WTC11 (cell line): ENCODE data around the gene COL4A5. TPM values are rescaled to one million over a fixed set of nuclear protein-coding genes. Genes with fewer than 3 reads are reported as not detected.
"Not testable (repeated sequence)": the region's sequence is repeated elsewhere in the genome, so short reads cannot be mapped to it uniquely, and the experiment has no call there.

Source experiments
- ATAC-seq: fragments of 200-7000 bp; cut with Tn5 transposase; 2 replicates; pipeline ENCODE4 v1.10.0; 2021; ENCODE audit warnings: mild to moderate bottlenecking, moderate library complexity
- Bru-seq: library from RNA; stranded (reverse); fragments of 400-500 nt; gene quantifications from one replicate; lab custom pipeline; 2021; lab: Mats Ljungman, UMichigan
- CTCF ChIA-PET: fragments of 300-600 bp; sonication (Branson Sonifier 250); formaldehyde crosslinking; loops from one replicate; lab custom pipeline; 2021; ENCODE audit warnings: antibody characterized with exemption; lab: Charles Lee
- POLR2A ChIA-PET: fragments of 350-600 bp; sonication (Branson Sonifier 250); formaldehyde crosslinking; loops from one replicate; lab custom pipeline; 2021; ENCODE audit warnings: antibody characterized with exemption; lab: Charles Lee
- DNase-seq: peaks from one replicate; pipeline ENCODE4 v3.0.0; 2021; ENCODE audit warnings: low spot score
- H3K27ac Mint-ChIP-seq: 2 replicates; pipeline ENCODE4 v1.8.0; 2021; ENCODE audit warnings: mixed read lengths
- H3K27me3 Mint-ChIP-seq: 2 replicates; pipeline ENCODE4 v1.8.0; 2021; ENCODE audit warnings: low read depth, mild to moderate bottlenecking, moderate library complexity, mixed read lengths
- H3K36me3 Mint-ChIP-seq: 2 replicates; pipeline ENCODE4 v1.8.0; 2021; ENCODE audit warnings: mixed read lengths
- H3K4me1 Mint-ChIP-seq: 2 replicates; pipeline ENCODE4 v1.8.0; 2022; ENCODE audit warnings: mixed read lengths
- H3K4me3 Mint-ChIP-seq: 2 replicates; pipeline ENCODE4 v1.8.0; 2021; ENCODE audit warnings: mild to moderate bottlenecking, moderate library complexity, mixed read lengths
- H3K9me3 Mint-ChIP-seq: 2 replicates; pipeline ENCODE4 v1.8.0; 2021; ENCODE audit warnings: mixed read lengths
- CREB1 ChIP-seq: sonication (generic); formaldehyde crosslinking; IDR thresholded peaks from 2 replicates; pipeline ENCODE4 v1.8.0; 2023; ENCODE audit warnings: mild to moderate bottlenecking, missing genetic modification reagents
- ELF4 ChIP-seq: sonication (generic); formaldehyde crosslinking; IDR thresholded peaks from 2 replicates; pipeline ENCODE4 v1.8.1; 2022; ENCODE audit warnings: low read depth, mild to moderate bottlenecking, moderate library complexity, missing genetic modification reagents
- ETV6 ChIP-seq: sonication (generic); formaldehyde crosslinking; IDR thresholded peaks from 2 replicates; pipeline ENCODE4 v1.8.1; 2022; ENCODE audit warnings: mild to moderate bottlenecking, missing genetic modification reagents
- FOXP1 ChIP-seq: sonication (generic); formaldehyde crosslinking; IDR thresholded peaks from 2 replicates; pipeline ENCODE4 v1.8.0; 2022; ENCODE audit warnings: missing genetic modification reagents, mild to moderate bottlenecking, moderate library complexity, borderline replicate concordance
- ZNF416 ChIP-seq: fragments of 250-450 bp; sonication (Bioruptor Pico); IDR thresholded peaks from 2 replicates; pipeline ENCODE4 v1.9.0; 2021; ENCODE audit warnings: mild to moderate bottlenecking, inconsistent platforms
- ZNF423 ChIP-seq: fragments of 250-450 bp; sonication (Bioruptor Pico); IDR thresholded peaks from 2 replicates; pipeline ENCODE4 v2.1.2; 2022; ENCODE audit warnings: mild to moderate bottlenecking, moderate library complexity
- long read RNA-seq, 3 experiments: library from RNA in 1 of 3; library from capped mRNA in 1 of 3; library from polyadenylated mRNA in 1 of 3; unstranded in 2 of 3; stranded (forward) in 1 of 3; transcript quantifications; one replicate each; pipeline ENCODE4 v2.0.0, GENCODE V29; 2021
- total RNA-seq: library from RNA; stranded (reverse); gene quantifications from 3 replicates; pipeline ENCODE4 v1.2.3, GENCODE V29; 2021
- TF ChIP-seq, protein P1 (sequence below): sonication (generic); formaldehyde crosslinking; IDR thresholded peaks from 2 replicates; pipeline ENCODE4 v1.8.1; 2022; ENCODE audit warnings: mild to moderate bottlenecking, missing genetic modification reagents, moderate library complexity, borderline replicate concordance
- TF ChIP-seq, protein P2 (sequence below): sonication (generic); formaldehyde crosslinking; IDR thresholded peaks from 2 replicates; pipeline ENCODE4 v1.8.1; 2023; ENCODE audit warnings: mild to moderate bottlenecking, moderate library complexity, missing genetic modification reagents
- TF ChIP-seq, protein P3 (sequence below): sonication (generic); formaldehyde crosslinking; IDR thresholded peaks from 2 replicates; pipeline ENCODE4 v1.8.0; 2023; ENCODE audit warnings: missing genetic modification reagents, mild to moderate bottlenecking, borderline replicate concordance
- TF ChIP-seq, protein P4 (sequence below): sonication (generic); formaldehyde crosslinking; IDR thresholded peaks from 2 replicates; pipeline ENCODE4 v1.8.0; 2022; ENCODE audit warnings: mild to moderate bottlenecking, missing genetic modification reagents
- TF ChIP-seq, protein P5 (sequence below): sonication (generic); formaldehyde crosslinking; IDR thresholded peaks from 2 replicates; pipeline ENCODE4 v1.8.1; 2022; ENCODE audit warnings: missing genetic modification reagents, borderline replicate concordance
- TF ChIP-seq, protein P6 (sequence below): fragments of 250-450 bp; sonication (Bioruptor Pico); conservative IDR thresholded peaks from 2 replicates; pipeline ENCODE4 v1.9.0; 2021; ENCODE audit warnings: mild to moderate bottlenecking
- TF ChIP-seq, protein P7 (sequence below): sonication (generic); formaldehyde crosslinking; IDR thresholded peaks from 2 replicates; pipeline ENCODE4 v1.8.1; 2023; ENCODE audit warnings: mild to moderate bottlenecking, missing genetic modification reagents, moderate library complexity
- TF ChIP-seq, protein P8 (sequence below): sonication (generic); formaldehyde crosslinking; IDR thresholded peaks from 2 replicates; pipeline ENCODE4 v1.8.0; 2022; ENCODE audit warnings: mild to moderate bottlenecking, missing genetic modification reagents

COL4A5 gene
- 30.7 to 43.0 TPM (median 36.4 TPM) in 3 replicates for total RNA-seq
- percentile 77 among the genes with signal in this experiment for Bru-seq, nascent RNA
- long read RNA-seq, experiment 1, partial matches to known transcripts, result 11 of 26 reads
- long read RNA-seq, experiment 1, other reads (novel, unspliced or antisense), result 14 of 26 reads
- long read RNA-seq, experiment 2, partial matches to known transcripts, result 7 of 13 reads
- long read RNA-seq, experiment 2, other reads (novel, unspliced or antisense), result 2 of 13 reads
- long read RNA-seq, experiment 3, partial matches to known transcripts, result 0 of 1 reads
- long read RNA-seq, experiment 3, other reads (novel, unspliced or antisense), result 1 of 1 reads

DNA sequence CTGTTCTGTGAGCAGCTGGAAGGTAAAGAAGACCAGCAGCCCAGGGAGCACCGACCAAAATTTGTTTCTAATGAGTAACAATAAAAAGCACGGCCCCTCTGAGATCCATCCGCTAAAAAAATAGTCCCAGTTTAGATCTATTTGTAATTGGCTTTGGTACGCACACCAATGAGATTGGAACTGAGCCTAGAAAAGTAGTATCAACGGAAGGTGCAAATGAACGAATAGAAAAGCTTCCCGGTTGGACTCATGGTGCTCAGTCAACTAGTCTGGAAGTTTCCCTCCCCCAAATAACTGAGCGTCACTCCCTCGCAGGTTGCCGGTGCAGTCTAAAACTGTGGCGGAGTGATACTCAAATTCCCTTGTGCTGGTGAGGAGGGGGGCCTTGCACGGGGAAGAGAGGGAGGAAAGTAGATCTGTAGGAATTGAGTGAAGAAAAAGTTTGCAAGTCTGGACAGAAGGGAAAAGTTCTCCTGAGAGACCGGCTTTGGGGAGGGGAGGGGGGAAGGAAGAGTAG, at the start of gene COL4A5:
COL4A5 (plus strand) TSS at position 413 of the 517 bp plus-strand sequence. CDS start 288 bp downstream, outside the sequence.
- POLR2A ChIA-PET, result interaction anchor here (1.0 kb wide), 1 partner anchor 35 kb away, joined by 3 read pairs; no protein-coding TSS in a partner anchor
- H3K27ac Mint-ChIP-seq, result peak within 1 kb of the TSS; percentile 96
- peaks cover 38% of the 10 kb centered on the region for H3K4me1 Mint-ChIP-seq
- TF ChIP-seq ZNF416 (CRISPR knock-in tag) (no peak), ETV6 (CRISPR knock-in tag) (no peak), FOXP1 (CRISPR knock-in tag) (no peak), CREB1 (CRISPR knock-in tag) (no peak), ELF4 (CRISPR knock-in tag) (no peak), ZNF423 (CRISPR knock-in tag) (no peak)
- TF ChIP-seq, protein P1, sequence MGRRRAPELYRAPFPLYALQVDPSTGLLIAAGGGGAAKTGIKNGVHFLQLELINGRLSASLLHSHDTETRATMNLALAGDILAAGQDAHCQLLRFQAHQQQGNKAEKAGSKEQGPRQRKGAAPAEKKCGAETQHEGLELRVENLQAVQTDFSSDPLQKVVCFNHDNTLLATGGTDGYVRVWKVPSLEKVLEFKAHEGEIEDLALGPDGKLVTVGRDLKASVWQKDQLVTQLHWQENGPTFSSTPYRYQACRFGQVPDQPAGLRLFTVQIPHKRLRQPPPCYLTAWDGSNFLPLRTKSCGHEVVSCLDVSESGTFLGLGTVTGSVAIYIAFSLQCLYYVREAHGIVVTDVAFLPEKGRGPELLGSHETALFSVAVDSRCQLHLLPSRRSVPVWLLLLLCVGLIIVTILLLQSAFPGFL (CRISPR knock-in tag), result no peak
- TF ChIP-seq, protein P2, sequence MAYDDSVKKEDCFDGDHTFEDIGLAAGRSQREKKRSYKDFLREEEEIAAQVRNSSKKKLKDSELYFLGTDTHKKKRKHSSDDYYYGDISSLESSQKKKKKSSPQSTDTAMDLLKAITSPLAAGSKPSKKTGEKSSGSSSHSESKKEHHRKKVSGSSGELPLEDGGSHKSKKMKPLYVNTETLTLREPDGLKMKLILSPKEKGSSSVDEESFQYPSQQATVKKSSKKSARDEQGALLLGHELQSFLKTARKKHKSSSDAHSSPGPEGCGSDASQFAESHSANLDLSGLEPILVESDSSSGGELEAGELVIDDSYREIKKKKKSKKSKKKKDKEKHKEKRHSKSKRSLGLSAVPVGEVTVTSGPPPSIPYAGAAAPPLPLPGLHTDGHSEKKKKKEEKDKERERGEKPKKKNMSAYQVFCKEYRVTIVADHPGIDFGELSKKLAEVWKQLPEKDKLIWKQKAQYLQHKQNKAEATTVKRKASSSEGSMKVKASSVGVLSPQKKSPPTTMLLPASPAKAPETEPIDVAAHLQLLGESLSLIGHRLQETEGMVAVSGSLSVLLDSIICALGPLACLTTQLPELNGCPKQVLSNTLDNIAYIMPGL (CRISPR knock-in tag), result no peak
- TF ChIP-seq, protein P3, sequence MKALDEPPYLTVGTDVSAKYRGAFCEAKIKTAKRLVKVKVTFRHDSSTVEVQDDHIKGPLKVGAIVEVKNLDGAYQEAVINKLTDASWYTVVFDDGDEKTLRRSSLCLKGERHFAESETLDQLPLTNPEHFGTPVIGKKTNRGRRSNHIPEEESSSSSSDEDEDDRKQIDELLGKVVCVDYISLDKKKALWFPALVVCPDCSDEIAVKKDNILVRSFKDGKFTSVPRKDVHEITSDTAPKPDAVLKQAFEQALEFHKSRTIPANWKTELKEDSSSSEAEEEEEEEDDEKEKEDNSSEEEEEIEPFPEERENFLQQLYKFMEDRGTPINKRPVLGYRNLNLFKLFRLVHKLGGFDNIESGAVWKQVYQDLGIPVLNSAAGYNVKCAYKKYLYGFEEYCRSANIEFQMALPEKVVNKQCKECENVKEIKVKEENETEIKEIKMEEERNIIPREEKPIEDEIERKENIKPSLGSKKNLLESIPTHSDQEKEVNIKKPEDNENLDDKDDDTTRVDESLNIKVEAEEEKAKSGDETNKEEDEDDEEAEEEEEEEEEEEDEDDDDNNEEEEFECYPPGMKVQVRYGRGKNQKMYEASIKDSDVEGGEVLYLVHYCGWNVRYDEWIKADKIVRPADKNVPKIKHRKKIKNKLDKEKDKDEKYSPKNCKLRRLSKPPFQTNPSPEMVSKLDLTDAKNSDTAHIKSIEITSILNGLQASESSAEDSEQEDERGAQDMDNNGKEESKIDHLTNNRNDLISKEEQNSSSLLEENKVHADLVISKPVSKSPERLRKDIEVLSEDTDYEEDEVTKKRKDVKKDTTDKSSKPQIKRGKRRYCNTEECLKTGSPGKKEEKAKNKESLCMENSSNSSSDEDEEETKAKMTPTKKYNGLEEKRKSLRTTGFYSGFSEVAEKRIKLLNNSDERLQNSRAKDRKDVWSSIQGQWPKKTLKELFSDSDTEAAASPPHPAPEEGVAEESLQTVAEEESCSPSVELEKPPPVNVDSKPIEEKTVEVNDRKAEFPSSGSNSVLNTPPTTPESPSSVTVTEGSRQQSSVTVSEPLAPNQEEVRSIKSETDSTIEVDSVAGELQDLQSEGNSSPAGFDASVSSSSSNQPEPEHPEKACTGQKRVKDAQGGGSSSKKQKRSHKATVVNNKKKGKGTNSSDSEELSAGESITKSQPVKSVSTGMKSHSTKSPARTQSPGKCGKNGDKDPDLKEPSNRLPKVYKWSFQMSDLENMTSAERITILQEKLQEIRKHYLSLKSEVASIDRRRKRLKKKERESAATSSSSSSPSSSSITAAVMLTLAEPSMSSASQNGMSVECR (CRISPR knock-in tag), result no peak
- TF ChIP-seq, protein P4, sequence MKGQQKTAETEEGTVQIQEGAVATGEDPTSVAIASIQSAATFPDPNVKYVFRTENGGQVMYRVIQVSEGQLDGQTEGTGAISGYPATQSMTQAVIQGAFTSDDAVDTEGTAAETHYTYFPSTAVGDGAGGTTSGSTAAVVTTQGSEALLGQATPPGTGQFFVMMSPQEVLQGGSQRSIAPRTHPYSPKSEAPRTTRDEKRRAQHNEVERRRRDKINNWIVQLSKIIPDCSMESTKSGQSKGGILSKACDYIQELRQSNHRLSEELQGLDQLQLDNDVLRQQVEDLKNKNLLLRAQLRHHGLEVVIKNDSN (CRISPR knock-in tag), result no peak
- TF ChIP-seq, protein P5, sequence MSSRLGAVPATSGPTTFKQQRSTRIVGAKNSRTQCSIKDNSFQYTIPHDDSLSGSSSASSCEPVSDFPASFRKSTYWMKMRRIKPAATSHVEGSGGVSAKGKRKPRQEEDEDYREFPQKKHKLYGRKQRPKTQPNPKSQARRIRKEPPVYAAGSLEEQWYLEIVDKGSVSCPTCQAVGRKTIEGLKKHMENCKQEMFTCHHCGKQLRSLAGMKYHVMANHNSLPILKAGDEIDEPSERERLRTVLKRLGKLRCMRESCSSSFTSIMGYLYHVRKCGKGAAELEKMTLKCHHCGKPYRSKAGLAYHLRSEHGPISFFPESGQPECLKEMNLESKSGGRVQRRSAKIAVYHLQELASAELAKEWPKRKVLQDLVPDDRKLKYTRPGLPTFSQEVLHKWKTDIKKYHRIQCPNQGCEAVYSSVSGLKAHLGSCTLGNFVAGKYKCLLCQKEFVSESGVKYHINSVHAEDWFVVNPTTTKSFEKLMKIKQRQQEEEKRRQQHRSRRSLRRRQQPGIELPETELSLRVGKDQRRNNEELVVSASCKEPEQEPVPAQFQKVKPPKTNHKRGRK (CRISPR knock-in tag), result no peak
- TF ChIP-seq, protein P6, sequence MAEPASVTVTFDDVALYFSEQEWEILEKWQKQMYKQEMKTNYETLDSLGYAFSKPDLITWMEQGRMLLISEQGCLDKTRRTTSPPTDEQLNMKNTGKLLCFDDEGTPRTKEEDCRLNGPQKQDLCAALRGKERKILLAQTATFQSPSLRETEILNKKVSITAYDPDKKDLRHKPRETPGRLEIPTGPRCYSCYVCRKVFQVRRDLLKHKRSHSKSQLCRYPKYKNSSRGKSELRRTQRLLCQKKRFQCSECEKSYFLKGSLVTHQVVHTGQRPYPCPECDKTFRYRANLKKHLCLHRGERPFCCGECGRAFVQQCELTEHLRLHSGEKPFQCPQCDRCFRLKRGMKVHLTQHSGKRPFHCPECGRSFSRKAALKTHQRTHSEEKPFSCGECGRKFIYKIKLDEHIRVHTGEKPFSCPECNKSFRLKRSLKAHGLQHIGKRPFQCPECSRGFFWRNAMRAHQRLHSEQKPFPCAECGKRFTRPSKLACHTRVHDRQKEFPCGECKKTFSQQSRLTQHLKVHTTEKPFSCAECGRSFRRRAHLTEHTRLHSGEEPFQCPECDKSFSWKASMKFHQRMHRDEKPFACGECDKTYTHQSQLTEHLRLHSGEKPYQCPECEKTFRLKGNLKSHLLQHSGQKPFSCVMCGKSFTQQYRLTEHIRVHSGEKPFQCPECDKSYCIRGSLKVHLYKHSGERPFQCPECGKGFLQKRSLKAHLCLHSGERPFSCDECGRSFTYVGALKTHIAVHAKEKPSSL (CRISPR knock-in tag), result no peak
- TF ChIP-seq, protein P7, sequence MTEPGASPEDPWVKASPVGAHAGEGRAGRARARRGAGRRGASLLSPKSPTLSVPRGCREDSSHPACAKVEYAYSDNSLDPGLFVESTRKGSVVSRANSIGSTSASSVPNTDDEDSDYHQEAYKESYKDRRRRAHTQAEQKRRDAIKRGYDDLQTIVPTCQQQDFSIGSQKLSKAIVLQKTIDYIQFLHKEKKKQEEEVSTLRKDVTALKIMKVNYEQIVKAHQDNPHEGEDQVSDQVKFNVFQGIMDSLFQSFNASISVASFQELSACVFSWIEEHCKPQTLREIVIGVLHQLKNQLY (CRISPR knock-in tag), result no peak
- TF ChIP-seq, protein P8, sequence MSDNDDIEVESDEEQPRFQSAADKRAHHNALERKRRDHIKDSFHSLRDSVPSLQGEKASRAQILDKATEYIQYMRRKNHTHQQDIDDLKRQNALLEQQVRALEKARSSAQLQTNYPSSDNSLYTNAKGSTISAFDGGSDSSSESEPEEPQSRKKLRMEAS, result no peak
- H3K36me3 Mint-ChIP-seq, result peaks cover 1% of the 10 kb centered on the region
- ATAC-seq (peak; percentile 53), DNase-seq (peak; percentile 53)
- H3K9me3 Mint-ChIP-seq, result peaks cover under 1% of the 10 kb centered on the region
- peak within 1 kb of the TSS; percentile 94 for H3K4me3 Mint-ChIP-seq
- CTCF ChIA-PET, result no interaction called here
- peaks cover 9% of the 10 kb centered on the region for H3K27me3 Mint-ChIP-seq

DNA sequence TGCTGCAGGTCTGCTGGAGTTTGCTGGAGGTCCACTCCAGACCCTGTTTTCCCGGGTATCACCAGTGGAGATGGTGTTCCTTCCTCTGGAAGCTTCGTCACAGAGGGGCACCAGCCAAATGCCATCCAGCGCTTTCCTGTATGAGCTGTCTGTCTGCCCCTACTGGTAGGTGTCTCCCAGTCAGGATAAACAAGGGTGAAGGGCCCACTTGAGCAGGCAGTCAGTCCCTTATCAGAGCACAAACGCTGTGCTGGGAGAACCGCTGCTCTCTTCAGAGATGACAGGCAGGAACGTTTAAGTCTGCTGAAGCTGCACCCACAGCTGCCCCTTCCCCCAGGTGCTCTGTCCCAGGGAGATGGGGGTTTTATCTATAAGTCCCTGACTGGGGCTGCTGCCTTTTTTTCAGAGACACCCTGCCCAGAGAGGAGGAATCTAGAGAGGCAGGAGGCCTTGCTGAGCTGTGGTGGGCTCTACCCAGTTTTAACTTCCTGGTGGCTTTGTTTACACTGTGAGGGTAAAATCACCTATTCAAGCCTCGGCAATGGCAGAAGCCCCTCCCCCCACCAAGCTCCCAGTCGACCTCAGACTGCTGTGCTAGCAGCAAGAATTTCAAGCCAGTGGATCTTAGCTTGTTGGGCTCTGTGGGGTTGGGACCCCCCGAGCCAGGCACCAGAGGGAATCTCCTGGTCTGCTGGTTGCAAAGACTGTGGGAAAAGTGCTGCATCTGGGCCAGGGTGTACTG, 48.5 kb upstream of the COL4A5 start:
- peaks cover 27% of the 10 kb centered on the region for H3K36me3 Mint-ChIP-seq
- POLR2A ChIA-PET, result not testable (repeated sequence)

More for the DNA sequence above, 48.5 kb upstream of the COL4A5 start:
- peak; percentile 24 for DNase-seq
- peaks cover 15% of the 10 kb centered on the region for H3K4me1 Mint-ChIP-seq
- H3K4me3 Mint-ChIP-seq, H3K27ac Mint-ChIP-seq, H3K27me3 Mint-ChIP-seq, CTCF ChIA-PET: not testable (repeated sequence)
- peak; percentile 74 for ATAC-seq
- peaks cover 25% of the 10 kb centered on the region for H3K9me3 Mint-ChIP-seq
